Gastrocnemius medialis (tissue), 4 donors: Measurements from ENCODE around the gene ATP5PB. TPM values are rescaled to one million over a fixed set of nuclear protein-coding genes. Genes with fewer than 3 reads are reported as not detected.

ENCODE experiments used
- ATAC-seq, 2 donors: fragments of 150-250 bp; one replicate each; pipeline ENCODE4 v1.9.1; 2016
- DNase-seq, 2 donors: peaks; one replicate each; pipeline ENCODE4 v3.0.0-alpha.2; 2019
- H3K27ac ChIP-seq, 4 donors: fragments of 200-600 bp; sonication (generic); 1 replicate in 1 of 4; 2 replicates in 3 of 4; pipeline ENCODE4 v1.5.1; 2016 to 2018; ENCODE audit warnings: mild to moderate bottlenecking in 2 of 4, moderate library complexity in 1 of 4
- H3K27me3 ChIP-seq, 3 donors: fragments of 200-600 bp; sonication (generic) in 2 of 3; 1 replicate in 1 of 3; 2 replicates in 2 of 3; pipeline versions ENCODE4 v1.5.1 to v1.6.0; 2016 to 2019; ENCODE audit warnings: mild to moderate bottlenecking in 1 of 3, moderate library complexity in 1 of 3
- H3K36me3 ChIP-seq, 2 donors: fragments of 200-600 bp; sonication (generic) in 1 of 2; one replicate each; pipeline ENCODE4 v1.5.1; 2017 to 2018
- H3K4me1 ChIP-seq, 2 donors: fragments of 200-600 bp; sonication (generic) in 1 of 2; one replicate each; pipeline ENCODE4 v1.5.1; 2016 to 2017; ENCODE audit warnings: mild to moderate bottlenecking in 2 of 2
- H3K4me3 ChIP-seq, 4 donors: fragments of 200-600 bp; sonication (generic) in 3 of 4; 1 replicate in 1 of 4; 2 replicates in 3 of 4; pipeline ENCODE4 v1.5.1; 2016 to 2019; ENCODE audit warnings: mild to moderate bottlenecking in 2 of 4
- H3K9me3 ChIP-seq, 3 donors: fragments of 200-600 bp; sonication (generic) in 2 of 3; 1 replicate in 1 of 3; 2 replicates in 2 of 3; pipeline ENCODE4 v1.5.1; 2016 to 2019
- POLR2A ChIP-seq, 2 donors: fragments of 450-650 bp; IDR thresholded peaks; one replicate each; pipeline ENCODE4 v1.6.1; 2017; ENCODE audit warnings: antibody characterized with exemption in 2 of 2, mild to moderate bottlenecking in 2 of 2, moderate library complexity in 2 of 2
- in situ Hi-C, 4 donors: fragments of 200-750 bp; cut with MboI; loops; one replicate each; pipeline versions ENCODE4 v1.15.0 to v1.8.0; 2017; ENCODE audit warnings: low sequenced_read_pairs in 4 of 4
- intact Hi-C: fragments of 100-400 bp; cut with DNase I; formaldehyde crosslinking; loops from one replicate; pipeline ENCODE4 v1.15.1; 2023; ENCODE audit warnings: low total_unique reads
- total RNA-seq, 4 donors: library from RNA; depleted of rRNA; stranded (reverse); fragments of >200 nt; gene quantifications; one replicate each; pipeline versions ENCODE4 v1.1.0 to v1.2.3, GENCODE V29; 2016
- TF ChIP-seq, protein P1 (sequence below), 5 experiments: fragments of 450-650 bp in 3 of 5; fragments of 200-600 bp in 2 of 5; sonication (generic) in 2 of 5; IDR thresholded peaks in 4 of 5; conservative IDR thresholded peaks in 1 of 5; 1 replicate in 4 of 5; 2 replicates in 1 of 5; pipeline ENCODE4 v1.5.1; 2016 to 2019; ENCODE audit warnings: antibody characterized with exemption in 5 of 5, mild to moderate bottlenecking in 3 of 5, moderate library complexity in 3 of 5

ATP5PB gene
- total RNA-seq, 4 donors from 2014 or later = 232 to 350 (median 266) TPM

DNA sequence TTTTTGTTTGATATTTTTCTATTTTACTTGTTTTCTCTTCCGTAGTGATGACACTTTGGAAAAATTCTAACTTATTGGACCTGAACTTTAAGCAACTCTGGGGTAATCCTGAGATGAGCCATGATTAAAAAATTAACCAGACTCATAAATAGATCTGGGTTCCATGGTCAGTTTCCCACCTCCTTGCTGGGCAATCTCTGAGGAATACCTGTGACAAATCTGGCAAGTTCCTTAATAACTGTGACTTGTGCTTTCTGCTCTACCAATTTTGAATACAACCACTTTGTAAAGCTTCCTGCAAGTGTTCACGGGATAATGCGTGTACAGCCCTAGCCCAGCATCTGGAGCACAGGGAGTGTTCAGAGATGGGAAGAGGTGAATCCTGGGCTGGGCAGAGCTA is 25.0 kb upstream of the ATP5PB start:
- DNase-seq (no peak), ATAC-seq (no peak)
- Histone ChIP-seq H3K4me1 (no peaks in the 10 kb centered on the region), H3K27me3 (no peaks in the 10 kb centered on the region), H3K9me3 (no peaks in the 10 kb centered on the region), H3K27ac (no peak overlapping the region), H3K36me3 (no peaks in the 10 kb centered on the region), H3K4me3 (no peak overlapping the region)
- intact Hi-C loops (no loop called here), in situ Hi-C loops (no loop called here)
- TF ChIP-seq, protein P1, sequence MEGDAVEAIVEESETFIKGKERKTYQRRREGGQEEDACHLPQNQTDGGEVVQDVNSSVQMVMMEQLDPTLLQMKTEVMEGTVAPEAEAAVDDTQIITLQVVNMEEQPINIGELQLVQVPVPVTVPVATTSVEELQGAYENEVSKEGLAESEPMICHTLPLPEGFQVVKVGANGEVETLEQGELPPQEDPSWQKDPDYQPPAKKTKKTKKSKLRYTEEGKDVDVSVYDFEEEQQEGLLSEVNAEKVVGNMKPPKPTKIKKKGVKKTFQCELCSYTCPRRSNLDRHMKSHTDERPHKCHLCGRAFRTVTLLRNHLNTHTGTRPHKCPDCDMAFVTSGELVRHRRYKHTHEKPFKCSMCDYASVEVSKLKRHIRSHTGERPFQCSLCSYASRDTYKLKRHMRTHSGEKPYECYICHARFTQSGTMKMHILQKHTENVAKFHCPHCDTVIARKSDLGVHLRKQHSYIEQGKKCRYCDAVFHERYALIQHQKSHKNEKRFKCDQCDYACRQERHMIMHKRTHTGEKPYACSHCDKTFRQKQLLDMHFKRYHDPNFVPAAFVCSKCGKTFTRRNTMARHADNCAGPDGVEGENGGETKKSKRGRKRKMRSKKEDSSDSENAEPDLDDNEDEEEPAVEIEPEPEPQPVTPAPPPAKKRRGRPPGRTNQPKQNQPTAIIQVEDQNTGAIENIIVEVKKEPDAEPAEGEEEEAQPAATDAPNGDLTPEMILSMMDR (IDR thresholded peaks at IDR 0.05 in 4 of 5, conservative IDR thresholded peaks at IDR 0.05 in 1 of 5) = no peak
- no peak for TF ChIP-seq POLR2A (IDR thresholded peaks at IDR 0.05)

- Histone ChIP-seq H3K4me3 (no peak overlapping the region), H3K4me1 (no peaks in the 10 kb centered on the region), H3K27me3 (no peaks in the 10 kb centered on the region), H3K9me3 (no peaks in the 10 kb centered on the region), H3K27ac (no peak overlapping the region), H3K36me3 (peaks cover 0 to 46% of the 10 kb centered on the region in 2 donors)
- DNase-seq (no peak), ATAC-seq (no peak)
- in situ Hi-C loops = no loop called here
- TF ChIP-seq, protein P1 (IDR thresholded peaks at IDR 0.05 in 4 of 5, conservative IDR thresholded peaks at IDR 0.05 in 1 of 5) = no peak
- no peak for TF ChIP-seq POLR2A (IDR thresholded peaks at IDR 0.05)
- intact Hi-C loops = no loop called here
Observed at GRCh38 chr1:111436726-111437125, 12.5 kb upstream of the ATP5PB start.

DNA sequence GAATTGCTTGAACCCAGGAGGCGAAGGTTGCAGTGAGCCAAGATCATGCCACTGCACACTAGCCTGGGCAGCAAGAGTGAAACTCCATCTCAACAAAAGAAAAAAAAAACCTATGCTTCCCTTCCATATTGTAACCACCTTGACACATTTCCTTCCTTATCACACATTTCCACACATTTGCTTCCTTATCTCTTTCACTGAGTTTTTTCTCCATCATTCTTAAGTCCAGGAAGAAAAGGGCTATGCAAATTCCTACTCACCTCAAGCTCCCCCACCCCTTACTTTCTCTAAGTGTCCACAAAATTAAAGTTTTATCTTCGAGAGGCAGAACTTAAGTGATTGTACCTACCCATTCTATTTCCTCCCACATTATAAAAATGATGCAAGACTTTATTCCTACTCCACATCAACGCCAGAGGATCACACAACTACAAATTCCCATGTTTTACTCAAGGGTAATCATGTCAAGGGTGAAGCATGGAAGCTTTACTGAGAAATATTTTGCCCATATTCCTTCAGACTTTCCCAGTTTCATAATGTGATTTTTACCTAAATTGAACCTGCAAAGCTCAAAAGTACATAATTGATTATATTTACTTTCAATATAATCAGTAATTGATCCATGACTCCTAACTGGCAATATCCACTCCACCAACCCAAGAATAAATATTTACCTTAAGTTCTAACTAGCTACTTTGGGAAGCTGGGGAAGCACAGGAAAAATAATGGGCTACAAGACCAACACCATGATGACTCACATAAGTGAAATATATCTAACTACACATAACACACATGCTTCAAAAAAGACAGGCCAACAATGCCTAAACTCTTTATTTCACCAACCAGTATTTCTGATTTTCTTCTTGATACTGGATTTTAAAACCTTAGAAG is 9.6 kb upstream of the ATP5PB start:
- intact Hi-C loops (loop anchor here (10.0 kb wide), 1 partner anchor 1635 kb away; the partner anchor contains the start of gene LRIG2), in situ Hi-C loops (no loop called here)
- no peak overlapping the region for H3K4me3 ChIP-seq
- peaks cover 0 to 76% of the 10 kb centered on the region in 2 donors for H3K36me3 ChIP-seq
- DNase-seq (no peak), ATAC-seq (no peak)
- no peaks in the 10 kb centered on the region for H3K4me1 ChIP-seq
- TF ChIP-seq, protein P1 (IDR thresholded peaks at IDR 0.05 in 4 of 5, conservative IDR thresholded peaks at IDR 0.05 in 1 of 5) = no peak
- no peak for TF ChIP-seq POLR2A (IDR thresholded peaks at IDR 0.05)
- no peaks in the 10 kb centered on the region for H3K9me3 ChIP-seq
- no peak overlapping the region for H3K27ac ChIP-seq
- H3K27me3 ChIP-seq = no peaks in the 10 kb centered on the region

GRCh38 chr1:111441573-111442192 is 7.6 kb upstream of the ATP5PB start:
- no peaks in the 10 kb centered on the region for H3K27me3 ChIP-seq
- no peak for DNase-seq
- H3K9me3 ChIP-seq = no peaks in the 10 kb centered on the region
- intact Hi-C loops (loop anchor here (10.0 kb wide), 1 partner anchor 1633 kb away; the partner anchor contains the start of gene LRIG2), in situ Hi-C loops (no loop called here)
- H3K4me3 ChIP-seq = no peak overlapping the region
- ATAC-seq = no peak
- TF ChIP-seq POLR2A (IDR thresholded peaks at IDR 0.05) = no peak
- TF ChIP-seq, protein P1 (IDR thresholded peaks at IDR 0.05 in 4 of 5, conservative IDR thresholded peaks at IDR 0.05 in 1 of 5) = no peak
- H3K36me3 ChIP-seq = peaks cover 0 to 96% of the 10 kb centered on the region in 2 donors
- no peaks in the 10 kb centered on the region for H3K4me1 ChIP-seq
- no peak overlapping the region for H3K27ac ChIP-seq
